Choroid plexus epithelial cell (primary cell): ENCODE results near the gene YJEFN3.

Experiments used
- DNase-seq: peaks from one replicate; pipeline ENCODE4 v3.0.0-alpha.2; 2010; ENCODE audit warnings: low read depth
- H3K4me3 ChIP-seq: 2 replicates; pipeline ENCODE4 v1.5.1; 2011; ENCODE audit warnings: low read depth, mild to moderate bottlenecking, control low read depth, low read length, moderate library complexity
- CTCF ChIP-seq: conservative IDR thresholded peaks from 2 replicates; pipeline ENCODE4 v1.5.1; 2011; ENCODE audit warnings: low read depth, mild to moderate bottlenecking, control low read depth, inconsistent platforms, low read length, moderate library complexity

The YJEFN3 gene

GRCh38 chr19:19528721-19529490 is at the start of gene YJEFN3:
TSS of gene YJEFN3 (plus strand) at chr19:19528911. CDS start at chr19:19528933, 22 bp downstream.
- TF ChIP-seq CTCF = no peak
- H3K4me3 ChIP-seq = peak within 1 kb of the TSS; percentile 38
- peak; percentile 70 for DNase-seq

GRCh38 chr19:19480688-19481087 is 48.0 kb upstream of the YJEFN3 start:
- TF ChIP-seq CTCF = no peak
- DNase-seq = no peak

GRCh38 chr19:19482809-19483596 is 45.7 kb upstream of the YJEFN3 start:
- no peak for TF ChIP-seq CTCF
- no peak overlapping the region for H3K4me3 ChIP-seq
- DNase-seq = peak; percentile 57

More at GRCh38 chr19:19480688-19481087, 48.0 kb upstream of the YJEFN3 start:
- no peak overlapping the region for H3K4me3 ChIP-seq

GRCh38 chr19:19485161-19485997 is 43.3 kb upstream of the YJEFN3 start:
- DNase-seq = peak; percentile 49
- H3K4me3 ChIP-seq = no peak overlapping the region
- TF ChIP-seq CTCF = no peak

- H3K4me3 ChIP-seq = no peak overlapping the region
- no peak for DNase-seq
- TF ChIP-seq CTCF = no peak
Observed at GRCh38 chr19:19485998-19486290, 42.8 kb upstream of the YJEFN3 start.

- no peak for TF ChIP-seq CTCF
- DNase-seq = no peak
- no peak overlapping the region for H3K4me3 ChIP-seq
Observed at GRCh38 chr19:19486343-19487076, 42.2 kb upstream of the YJEFN3 start.
